ENCODE results near the gene INSYN2B. TPM values are rescaled to one million over a fixed set of nuclear protein-coding genes. Genes with fewer than 3 reads are reported as not detected.
"Not testable (repeated sequence)": the region's sequence is repeated elsewhere in the genome, so short reads cannot be mapped to it uniquely, and the experiment has no call there.

The INSYN2B gene
- polyA plus RNA-seq, 4 donors = 1.5 to 2.7 (median 2.3) TPM

GRCh38 chr5:169861934-169862333, 118.4 kb downstream of the INSYN2B start:
- no peak for DNase-seq (ENCODE audit: low read depth in 4 of 4, low spot score in 2 of 4)

DNA sequence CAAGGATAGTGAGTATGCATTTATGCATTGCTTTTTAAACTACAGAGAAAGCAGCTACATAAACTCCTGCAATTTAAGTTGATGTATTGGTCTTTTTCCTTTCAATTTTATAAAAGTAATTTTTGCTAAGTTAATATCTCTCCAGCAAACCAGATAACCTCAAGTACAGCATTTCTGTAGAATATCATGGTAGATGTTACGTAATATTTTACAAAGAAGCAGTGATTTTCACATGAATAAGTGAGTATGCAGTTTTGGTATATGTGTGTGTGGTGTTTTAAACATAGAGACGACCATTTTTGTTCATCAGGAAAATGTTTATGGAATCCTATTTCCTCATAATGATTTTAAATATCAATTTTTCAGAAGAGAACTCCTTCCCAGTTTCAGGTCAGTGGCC, 118.9 kb downstream of the INSYN2B start:
- DNase-seq (ENCODE audit: low read depth in 4 of 4, low spot score in 2 of 4) = no peak

- no peak for DNase-seq (ENCODE audit: low read depth in 4 of 4, low spot score in 2 of 4)
Observed at GRCh38 chr5:169860585-169860984, 119.7 kb downstream of the INSYN2B start.

DNA sequence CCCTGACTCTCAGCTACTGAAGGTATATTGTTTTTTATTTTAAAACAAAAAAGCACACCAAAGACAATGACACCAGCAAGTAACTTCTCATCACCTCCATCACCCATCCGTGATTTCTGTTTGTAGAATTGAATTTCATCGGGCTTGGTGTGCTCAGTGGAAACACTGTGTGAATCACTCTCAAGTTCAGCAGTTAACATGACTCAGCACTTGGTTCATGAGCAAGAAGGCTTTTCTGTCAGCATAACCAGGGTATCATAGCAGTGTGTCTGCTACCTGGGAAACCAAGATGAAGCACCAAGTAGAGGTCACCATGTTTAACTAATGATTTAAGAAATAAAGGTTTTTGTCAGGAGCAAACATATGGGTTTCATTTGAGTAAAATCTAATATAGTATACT, 123.7 kb downstream of the INSYN2B start:
- DNase-seq (ENCODE audit: low read depth in 4 of 4, low spot score in 2 of 4) = no peak

DNA sequence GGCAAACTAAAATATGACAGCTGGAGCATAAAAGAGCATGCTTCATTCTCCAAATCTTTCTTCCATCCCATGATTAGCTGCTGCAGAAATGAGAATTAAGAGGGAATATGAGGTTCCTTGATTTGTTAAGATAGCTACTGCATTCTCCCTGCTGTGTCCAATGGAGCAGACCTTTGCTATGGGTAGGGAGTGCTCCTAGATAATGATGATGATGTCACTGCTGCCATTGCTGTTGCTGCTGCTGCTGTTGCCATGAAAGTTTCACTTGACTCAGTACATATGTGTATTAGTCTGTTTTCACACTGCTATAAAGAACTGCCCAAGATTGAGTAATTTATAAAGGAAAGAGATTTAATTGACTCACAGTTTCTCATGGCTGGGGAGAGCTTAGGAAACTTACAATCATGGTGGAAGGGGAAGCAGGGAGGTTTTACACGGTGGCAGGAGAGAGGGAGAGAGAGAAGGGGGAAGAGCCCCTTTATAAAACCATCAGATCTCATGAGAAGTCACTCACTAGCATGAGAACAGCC, 128.9 kb downstream of the INSYN2B start:
- no peak for DNase-seq (ENCODE audit: low read depth in 4 of 4, low spot score in 2 of 4)

- no peak for DNase-seq (ENCODE audit: low read depth in 4 of 4, low spot score in 2 of 4)
Observed at GRCh38 chr5:169850409-169850808, 129.9 kb downstream of the INSYN2B start.

DNA sequence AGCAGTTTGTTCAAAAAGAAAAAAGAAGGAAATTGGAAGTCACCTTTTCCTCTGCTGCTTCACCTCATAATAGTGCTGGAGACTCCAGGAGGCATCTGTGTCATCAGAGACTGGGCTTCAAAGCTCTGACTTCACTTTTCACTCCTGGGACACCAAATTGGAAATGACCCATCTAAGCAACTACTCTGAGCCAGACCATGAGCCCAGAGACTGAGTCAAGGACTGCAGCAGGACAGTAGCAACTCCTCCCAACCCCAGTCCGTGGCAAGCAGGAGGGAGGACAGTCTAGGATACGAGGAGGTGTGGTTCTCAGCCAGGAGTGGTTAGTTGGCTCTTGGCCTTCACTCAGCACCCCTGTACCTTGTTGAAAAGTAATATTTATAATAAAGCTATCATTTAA, 131.5 kb downstream of the INSYN2B start:
- DNase-seq (ENCODE audit: low read depth in 4 of 4, low spot score in 2 of 4) = no peak

- no peak for DNase-seq (ENCODE audit: low read depth in 4 of 4, low spot score in 2 of 4)
Observed at GRCh38 chr5:169848271-169848670, 132.0 kb downstream of the INSYN2B start.

DNA sequence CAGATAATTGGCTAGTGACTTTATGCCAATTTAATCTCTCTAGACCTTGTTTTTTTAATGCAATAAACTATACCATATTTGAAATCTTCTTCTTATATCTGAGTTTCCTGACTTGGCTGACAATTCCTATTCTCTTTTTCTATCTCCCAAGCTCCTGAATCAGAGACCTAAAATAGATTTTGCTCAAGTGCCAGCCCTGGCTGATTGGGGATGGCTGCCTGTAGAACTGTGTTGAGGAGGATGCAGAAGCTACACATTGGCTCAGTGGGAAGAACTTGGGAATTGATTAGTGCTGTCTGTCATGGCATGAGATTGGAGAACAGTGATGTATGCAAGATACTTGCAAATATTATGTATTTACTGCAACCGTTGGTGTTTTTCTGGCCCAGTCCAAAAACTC, 132.8 kb downstream of the INSYN2B start:
- DNase-seq (ENCODE audit: low read depth in 4 of 4, low spot score in 2 of 4) = no peak

DNA sequence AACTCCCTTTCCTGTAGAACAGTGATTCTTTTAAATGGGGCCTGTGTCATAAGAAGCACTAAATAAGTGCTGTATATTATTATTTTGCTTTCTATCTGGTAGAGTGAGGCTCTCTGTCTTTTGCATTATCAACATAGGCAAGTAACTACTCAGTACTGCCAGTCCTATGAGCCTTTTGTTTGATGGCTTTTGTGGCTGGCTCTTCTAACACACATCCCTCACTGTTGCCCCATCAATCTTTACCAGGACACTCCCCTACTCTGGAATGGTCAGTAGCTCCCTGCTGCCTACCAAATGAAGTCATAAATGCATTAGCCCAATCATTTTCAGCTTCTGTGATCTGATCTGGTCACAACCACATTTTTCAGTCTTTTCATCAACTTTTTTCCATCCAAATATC, 137.6 kb downstream of the INSYN2B start:
- no peak for DNase-seq (ENCODE audit: low read depth in 4 of 4, low spot score in 2 of 4)

GRCh38 chr5:169840405-169840804, 139.9 kb downstream of the INSYN2B start:
- no peak for DNase-seq (ENCODE audit: low read depth in 4 of 4, low spot score in 2 of 4)

GRCh38 chr5:169838688-169839087, 141.6 kb downstream of the INSYN2B start:
- DNase-seq (ENCODE audit: low read depth in 4 of 4, low spot score in 2 of 4) = no peak

DNA sequence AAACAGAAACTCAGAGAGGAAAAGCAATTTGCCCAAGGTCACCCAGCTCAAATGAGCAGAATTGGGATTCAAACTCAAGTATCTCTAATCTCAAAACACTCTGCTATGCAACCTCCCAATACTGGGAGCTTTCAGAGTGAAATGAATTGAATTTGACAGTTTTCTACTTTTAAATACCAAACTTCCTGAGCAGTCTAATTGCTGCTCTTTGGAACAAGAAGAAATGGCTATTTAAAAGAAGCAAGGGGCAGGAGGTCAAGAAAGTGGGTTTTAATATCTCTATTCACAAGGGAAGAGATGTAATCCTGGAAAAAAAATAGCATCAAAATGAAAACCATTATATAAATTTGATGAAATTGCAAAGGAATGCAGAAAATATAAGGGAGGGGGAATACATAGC, 142.6 kb downstream of the INSYN2B start:
- DNase-seq (ENCODE audit: low read depth in 4 of 4, low spot score in 2 of 4) = no peak

DNA sequence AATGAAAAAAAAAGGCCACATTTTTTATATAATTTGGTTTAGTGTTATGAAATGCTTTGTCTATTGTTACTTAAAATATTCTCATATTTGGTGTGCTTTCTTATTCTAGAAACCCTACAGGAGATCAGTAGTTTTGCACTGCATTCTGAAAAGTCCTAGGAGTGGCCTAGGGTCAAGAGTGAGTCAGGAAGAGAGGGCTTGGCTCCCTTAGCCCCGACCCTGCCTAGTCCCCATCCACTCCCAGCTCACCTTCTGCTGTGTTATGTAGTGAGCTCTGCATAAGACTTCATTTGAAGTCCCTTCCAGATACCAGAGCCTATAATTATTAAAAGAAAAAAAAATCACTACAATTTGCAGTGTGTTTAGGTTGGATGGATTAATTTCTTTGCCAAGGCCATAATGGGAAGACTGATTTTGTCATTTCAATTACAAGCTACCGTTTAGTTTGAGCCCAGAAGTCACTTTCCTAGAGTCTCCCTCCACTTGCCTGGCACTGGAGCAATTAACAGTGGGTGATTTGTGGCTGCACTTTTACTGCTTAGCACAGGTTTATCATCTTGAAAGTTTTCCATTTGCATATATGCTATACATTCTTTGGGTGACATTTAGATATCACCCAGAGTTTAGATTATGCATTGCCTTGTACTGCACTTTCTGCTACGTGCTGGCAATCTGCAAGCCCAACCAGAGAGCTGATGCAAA, 143.3 kb downstream of the INSYN2B start:
- no peak for DNase-seq (ENCODE audit: low read depth in 4 of 4, low spot score in 2 of 4)

DNA sequence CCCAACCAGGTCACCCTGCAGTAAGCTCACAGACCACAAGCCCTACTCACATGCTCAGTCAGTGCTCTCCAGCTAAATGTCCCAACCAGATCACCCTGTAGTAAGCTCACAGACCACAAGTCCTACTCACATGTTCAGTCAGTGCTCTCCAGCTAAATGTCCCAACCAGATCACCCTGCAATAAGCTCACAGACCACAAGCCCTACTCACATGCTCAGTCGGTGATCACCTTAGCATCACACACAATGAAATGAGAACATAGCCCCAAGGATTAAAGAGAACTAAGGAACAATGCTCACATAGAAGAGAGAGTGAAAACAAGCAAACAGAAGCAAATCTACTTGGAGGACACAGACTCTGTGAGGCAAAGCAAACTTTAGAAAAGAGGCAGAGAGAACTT, 145.8 kb downstream of the INSYN2B start:
- not testable (repeated sequence) for DNase-seq (ENCODE audit: low read depth in 4 of 4, low spot score in 2 of 4)

DNA sequence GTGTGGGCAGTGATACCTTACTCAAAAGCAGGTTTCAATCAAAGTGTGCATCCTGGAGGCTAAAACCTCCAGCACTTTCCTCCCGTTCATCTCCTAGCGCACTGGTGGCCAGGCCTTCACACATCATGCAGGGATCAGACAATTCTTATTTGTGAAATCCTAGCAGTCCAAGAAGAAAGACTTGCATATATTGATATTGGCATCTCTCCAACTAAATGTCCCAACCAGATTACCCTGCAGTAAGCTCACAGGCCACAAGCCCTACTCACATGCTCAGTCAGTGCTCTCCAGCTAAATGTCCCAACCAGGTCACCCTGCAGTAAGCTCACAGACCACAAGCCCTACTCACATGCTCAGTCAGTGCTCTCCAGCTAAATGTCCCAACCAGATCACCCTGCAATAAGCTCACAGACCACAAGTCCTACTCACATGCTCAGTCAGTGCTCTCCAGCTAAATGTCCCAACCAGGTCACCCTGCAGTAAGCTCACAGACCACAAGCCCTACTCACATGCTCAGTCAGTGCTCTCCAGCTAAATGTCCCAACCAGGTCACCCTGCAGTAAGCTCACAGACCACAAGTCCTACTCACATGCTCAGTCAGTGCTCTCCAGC, 146.5 kb downstream of the INSYN2B start:
- DNase-seq (ENCODE audit: low read depth in 4 of 4, low spot score in 2 of 4) = not testable (repeated sequence)

DNA sequence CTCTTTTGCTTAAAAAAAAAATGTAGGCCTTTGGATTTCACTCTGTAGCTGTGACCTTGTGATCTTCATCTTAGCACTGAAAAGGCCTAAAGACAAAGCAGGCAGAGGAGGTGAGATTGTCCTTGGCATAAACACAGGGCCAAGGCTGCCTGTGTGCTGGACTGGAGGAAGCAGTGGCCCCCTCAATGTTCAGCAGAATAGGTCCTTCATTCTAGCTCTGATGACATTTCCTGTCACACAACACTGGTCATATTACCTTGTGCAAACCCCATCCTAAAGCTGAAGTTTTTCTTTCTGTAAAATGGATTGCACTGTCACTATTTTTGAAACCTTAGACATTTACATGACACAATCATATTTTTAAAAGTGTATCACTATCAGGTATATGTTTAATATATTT, 147.4 kb downstream of the INSYN2B start:
- DNase-seq (ENCODE audit: low read depth in 4 of 4, low spot score in 2 of 4) = no peak

DNA sequence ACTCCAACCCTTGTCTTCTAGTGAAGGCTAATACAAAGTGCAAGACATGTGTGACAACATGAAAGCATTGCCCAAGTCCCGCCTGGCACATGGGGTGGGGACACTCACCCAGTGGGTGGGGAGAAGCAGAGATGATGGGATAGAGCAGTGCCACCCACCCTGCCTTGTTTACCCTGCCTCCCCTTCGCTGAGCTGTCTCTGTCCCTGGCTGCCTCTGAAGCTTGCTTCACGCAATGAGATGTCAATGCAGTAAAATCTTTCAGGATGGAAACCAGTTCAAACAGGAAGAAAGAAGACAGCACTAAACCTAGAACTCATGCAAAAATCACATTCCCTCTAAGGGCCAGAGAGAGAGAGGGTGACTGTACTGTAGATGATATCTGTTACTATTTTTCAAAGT, 148.0 kb downstream of the INSYN2B start:
- DNase-seq (ENCODE audit: low read depth in 4 of 4, low spot score in 2 of 4) = no peak

- DNase-seq (ENCODE audit: low read depth in 4 of 4, low spot score in 2 of 4) = no peak
Observed at GRCh38 chr5:169831331-169831730, 149.0 kb downstream of the INSYN2B start.

- DNase-seq (ENCODE audit: low read depth in 4 of 4, low spot score in 2 of 4) = no peak
Observed at GRCh38 chr5:169828385-169828784, 151.9 kb downstream of the INSYN2B start.

DNA sequence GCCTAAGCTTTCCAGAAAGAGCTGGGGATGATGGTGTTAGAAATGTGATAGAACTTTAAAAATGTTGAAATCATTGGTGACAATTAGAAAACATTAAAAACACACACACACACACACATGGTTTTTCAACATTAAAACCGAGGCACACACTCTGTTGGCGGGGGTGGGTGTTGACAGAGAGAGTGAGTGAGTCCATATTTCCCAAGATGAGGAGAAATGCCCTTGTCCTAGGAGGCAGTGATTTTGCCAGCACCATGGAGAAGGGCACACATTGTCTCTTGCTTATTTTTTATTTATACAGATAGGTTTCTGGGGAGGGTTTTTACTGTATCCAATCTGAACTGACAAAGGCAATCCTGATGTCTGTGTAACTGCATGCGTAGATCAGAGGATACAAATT, 152.5 kb downstream of the INSYN2B start:
- DNase-seq (ENCODE audit: low read depth in 4 of 4, low spot score in 2 of 4) = no peak

DNA sequence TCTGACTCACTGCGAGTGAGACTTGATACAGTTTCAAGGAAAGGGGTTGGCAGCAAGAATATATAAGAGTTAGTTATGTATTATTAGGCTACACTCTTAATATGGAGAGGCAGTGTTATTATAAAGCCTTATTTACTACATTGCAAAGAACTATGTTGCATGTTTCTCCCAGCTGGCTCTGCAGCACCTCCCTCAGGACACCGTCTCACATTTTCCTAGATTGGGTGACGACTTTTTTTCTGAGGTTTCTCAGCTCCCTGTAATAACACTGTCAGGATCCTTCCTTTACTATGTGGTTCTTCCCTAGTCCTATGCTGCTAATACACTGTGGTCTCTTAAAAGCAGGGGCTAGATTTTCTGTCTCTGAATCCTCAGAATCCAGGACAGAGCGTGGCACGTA, 153.7 kb downstream of the INSYN2B start:
- no peak for DNase-seq (ENCODE audit: low read depth in 4 of 4, low spot score in 2 of 4)

Data from left renal cortex interstitium (tissue), 4 donors.